HG03103 (cell line): ENCODE measurements around the gene BAG2.

ENCODE experiments used
- ATAC-seq: cut with Tn5 transposase; IDR thresholded peaks from one replicate; pipeline ENCODE4 v1.9.1; 2021; ENCODE audit warnings: low read depth; ENCODE audit not compliant: unreplicated experiment

The BAG2 gene

DNA sequence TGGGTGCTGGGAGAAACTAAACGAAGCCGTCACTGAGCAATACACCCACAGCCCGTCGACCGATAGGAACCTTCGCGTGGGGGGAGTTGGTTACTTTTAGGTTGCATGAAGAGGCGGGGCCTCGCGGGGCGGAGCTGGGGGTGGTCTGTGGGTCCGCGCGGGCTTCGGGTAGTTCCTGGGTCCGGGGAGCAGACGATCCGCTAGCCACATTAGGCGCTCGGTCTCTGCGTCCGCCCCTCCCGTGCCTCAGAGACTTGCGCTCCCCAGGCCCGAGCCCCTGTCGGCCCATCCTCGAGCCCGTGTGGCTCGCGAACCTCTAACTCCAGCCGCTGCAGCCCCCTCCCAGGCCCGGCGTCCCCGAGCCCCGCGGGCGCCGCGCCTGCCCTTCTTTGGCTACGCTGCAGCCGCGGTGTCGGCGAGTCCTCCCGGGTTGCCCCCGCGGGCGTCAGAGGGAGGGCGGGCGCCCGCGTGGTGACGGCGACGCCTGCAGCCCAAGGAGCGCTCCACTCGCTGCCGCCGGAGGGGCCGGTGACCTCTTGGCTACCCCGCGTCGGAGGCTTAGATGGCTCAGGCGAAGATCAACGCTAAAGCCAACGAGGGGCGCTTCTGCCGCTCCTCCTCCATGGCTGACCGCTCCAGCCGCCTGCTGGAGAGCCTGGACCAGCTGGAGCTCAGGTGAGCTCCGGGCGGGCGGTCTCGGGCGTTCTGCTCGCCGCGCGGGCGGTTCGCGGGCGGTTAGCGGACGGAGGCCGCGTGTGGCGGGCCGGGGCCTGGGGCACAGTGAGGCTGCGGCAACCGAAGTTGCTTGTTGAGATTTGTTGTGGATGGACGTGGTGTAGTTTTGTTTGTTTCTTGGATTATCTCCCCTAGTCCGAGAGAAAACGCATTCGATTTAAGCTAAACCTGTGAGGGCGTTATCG, at the start of gene BAG2:
Gene BAG2 (plus strand): TSS at position 191 of the 920 bp plus-strand sequence. CDS start 372 bp downstream, at position 563.
- peak; percentile 87 for ATAC-seq

- no peak for ATAC-seq
Observed at GRCh38 chr6:57123111-57123510, 49.0 kb upstream of the BAG2 start.

GRCh38 chr6:57127763-57128162, 44.4 kb upstream of the BAG2 start:
- no peak for ATAC-seq

DNA sequence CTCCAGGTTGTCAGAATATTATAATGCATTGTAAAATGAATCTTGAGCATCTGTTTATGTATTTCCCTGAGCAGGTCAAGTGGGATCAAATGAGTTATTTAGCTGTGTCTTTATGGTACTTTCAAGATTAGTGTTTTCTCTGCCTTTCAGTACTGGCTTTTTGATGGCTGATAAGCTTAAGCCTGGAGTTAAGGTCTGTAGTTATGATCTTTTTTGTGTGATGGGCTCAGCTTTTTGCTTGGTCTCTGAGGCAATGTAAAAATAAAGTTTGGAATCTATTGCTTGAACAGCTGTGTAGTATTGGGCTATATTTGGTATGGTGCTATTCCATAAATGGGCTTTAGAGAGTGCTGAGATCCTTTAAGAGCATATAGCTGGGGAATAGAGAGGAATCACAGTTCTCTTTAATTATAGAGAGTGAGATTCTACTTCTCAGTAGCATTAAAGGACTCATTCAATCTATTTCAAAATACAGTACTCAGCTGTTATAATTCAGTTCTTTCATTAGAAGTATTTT, 41.4 kb upstream of the BAG2 start:
- ATAC-seq, result no peak

DNA sequence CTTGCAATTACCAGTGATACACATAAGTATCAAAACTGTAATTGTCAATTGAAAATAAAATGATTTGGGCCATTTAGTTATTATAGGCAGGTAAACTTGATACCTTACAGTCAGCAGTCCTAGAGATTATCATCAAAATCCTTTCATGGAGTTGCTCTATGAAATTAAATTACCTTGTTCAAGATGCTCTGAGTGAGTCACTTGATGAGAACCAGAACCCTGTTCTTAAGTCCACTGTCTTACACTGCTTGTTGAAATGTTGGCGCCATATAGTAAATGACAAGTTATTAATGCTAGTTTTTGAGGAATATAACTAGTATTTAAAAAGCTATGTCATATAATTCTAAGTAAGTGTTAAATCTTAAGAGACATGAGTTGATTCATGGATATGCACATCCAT, 37.2 kb upstream of the BAG2 start:
- ATAC-seq, result no peak

DNA sequence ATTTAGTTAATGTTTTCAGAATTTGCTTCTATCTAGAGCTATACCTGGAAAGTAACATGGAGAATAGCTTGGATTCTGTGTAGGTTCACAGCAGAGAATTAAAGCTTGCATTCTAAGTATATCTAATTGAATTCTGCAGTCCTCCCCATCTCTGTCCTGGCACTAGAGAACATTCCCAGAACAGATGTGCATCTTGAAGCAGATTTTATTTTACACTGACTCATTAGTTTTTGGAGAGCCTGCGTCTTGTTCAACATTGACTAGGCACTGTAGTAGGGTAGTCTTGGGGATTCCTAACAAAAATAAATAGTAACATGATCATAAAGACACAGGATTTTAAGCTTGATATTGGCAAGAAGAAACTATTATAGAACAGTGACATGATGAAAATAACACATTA, 36.2 kb upstream of the BAG2 start:
- ATAC-seq, result no peak

DNA sequence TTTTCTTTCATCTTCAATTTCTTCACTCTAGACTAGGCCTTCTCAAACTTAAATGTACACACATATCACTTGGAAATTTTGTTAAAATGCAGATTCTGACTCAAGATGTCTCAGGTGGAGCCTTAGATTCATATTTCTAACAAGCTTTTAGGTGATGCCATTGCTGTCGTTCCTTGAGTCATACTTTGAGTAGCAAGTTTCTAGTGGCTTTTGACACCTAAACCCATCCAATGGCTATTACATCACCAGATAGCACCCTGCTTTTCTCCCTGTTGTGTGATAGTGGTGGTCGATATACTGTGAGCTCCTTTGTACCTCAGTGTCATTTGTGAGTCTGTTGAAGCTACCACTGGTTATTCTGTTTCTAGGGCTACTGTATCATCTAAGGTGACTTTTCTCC, 34.8 kb upstream of the BAG2 start:
- ATAC-seq, result no peak

DNA sequence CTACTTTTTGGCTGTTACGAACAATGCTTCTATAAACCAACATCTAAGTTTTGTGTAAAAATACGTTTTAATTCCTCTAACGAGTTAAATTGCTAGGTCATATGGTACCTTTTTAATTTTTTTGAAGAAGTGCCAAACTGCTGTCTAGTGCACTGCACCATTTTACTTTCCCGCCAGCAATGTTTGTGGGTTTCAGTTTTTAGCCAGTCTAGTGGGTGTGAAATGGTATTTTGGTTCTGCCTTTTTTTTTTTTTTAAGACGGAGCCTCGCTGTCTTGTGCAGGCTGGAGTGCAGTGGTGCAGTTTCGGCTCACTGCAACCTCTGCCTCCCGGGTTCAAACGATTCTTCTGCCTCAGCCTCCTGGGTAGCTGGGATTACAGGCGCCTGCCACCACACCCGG, 34.1 kb upstream of the BAG2 start:
- no peak for ATAC-seq

GRCh38 chr6:57141451-57142177, 30.5 kb upstream of the BAG2 start:
- no peak for ATAC-seq

DNA sequence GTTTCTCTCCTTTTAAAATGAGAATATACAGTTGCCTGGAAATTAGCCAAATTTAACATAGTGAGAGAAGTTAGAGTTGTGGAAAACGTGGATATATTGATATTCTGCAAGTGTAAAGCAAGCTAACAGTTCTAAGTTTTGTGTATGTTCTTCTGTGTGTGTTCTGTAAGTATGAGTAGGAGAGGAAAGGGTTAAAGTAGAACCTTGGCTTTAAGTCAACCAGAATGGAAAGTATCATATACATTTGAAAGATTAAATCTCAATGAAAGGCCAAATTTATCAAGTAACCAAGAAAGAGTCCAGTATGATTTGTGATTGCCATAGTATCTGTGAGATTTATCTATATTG, 30.0 kb upstream of the BAG2 start:
- ATAC-seq, result no peak

GRCh38 chr6:57143690-57144089, 28.4 kb upstream of the BAG2 start:
- no peak for ATAC-seq

DNA sequence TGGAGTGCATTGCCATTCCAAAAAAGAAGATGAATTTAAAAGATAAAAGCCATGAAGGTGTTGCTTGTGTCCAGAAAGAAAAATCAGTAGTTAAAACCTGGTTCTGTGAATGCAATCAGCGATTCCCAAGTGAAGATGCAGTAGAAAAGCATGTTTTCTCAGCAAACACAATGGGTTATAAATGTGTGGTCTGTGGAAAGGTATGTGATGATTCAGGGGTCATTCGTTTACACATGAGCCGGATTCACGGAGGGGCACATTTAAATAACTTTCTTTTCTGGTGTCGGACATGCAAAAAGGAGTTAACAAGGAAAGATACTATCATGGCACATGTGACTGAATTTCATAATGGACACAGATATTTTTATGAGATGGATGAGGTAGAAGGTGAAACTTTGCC, 24.7 kb upstream of the BAG2 start:
- ATAC-seq, result no peak

DNA sequence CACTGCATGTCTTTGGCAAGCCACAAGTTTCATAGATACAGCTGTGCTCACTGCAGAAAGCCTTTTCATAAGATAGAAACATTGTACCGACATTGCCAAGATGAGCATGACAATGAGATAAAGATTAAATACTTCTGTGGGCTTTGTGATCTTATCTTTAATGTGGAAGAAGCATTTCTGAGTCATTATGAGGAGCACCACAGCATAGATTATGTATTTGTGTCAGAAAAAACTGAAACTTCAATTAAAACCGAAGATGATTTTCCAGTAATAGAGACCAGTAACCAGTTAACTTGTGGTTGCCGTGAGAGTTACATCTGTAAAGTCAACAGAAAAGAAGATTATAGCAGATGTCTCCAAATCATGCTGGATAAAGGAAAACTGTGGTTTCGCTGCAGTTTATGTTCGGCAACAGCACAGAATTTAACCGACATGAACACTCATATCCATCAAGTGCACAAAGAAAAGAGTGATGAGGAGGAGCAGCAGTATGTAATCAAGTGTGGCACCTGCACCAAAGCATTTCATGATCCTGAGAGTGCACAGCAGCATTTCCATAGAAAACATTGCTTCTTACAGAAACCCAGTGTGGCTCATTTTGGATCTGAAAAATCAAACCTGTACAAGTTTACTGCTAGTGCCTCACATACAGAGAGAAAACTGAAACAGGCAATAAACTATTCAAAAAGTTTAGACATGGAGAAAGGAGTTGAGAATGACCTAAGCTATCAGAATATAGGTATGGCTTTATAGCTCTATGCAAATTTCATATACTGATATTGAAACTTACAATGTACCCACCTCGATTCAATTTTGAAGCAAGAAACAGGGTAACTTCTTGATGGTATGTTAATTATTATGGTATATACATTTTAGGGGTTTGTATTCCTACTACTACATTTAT, 23.9 kb upstream of the BAG2 start:
- ATAC-seq, result no peak

GRCh38 chr6:57158658-57159057, 13.5 kb upstream of the BAG2 start:
- ATAC-seq, result no peak

- no peak for ATAC-seq
Observed at GRCh38 chr6:57159127-57159526, 13.0 kb upstream of the BAG2 start.

- no peak for ATAC-seq
Observed at GRCh38 chr6:57162028-57162427, 10.1 kb upstream of the BAG2 start.

- ATAC-seq, result no peak
Observed at GRCh38 chr6:57162516-57162915, 9.6 kb upstream of the BAG2 start.

GRCh38 chr6:57163956-57164355, 8.2 kb upstream of the BAG2 start:
- ATAC-seq, result no peak

DNA sequence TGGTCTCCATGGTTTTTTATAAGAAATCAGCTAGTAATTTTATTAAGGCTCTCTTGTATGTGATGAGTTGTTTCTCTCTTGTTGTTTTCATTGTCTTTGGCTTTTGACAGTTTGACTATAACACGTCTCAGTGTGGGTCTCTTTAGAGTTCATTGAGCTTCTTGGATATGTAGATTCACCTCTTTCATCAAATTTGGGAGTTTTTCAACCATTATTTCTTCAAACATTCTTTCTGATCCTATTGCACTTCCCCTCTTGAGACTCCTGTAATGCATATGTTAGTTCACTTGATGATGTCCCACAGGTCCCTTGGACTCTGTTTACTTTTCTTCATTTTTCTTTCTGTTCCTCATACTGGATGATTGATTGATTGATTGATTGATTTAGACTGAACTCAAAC, 7.0 kb upstream of the BAG2 start:
- ATAC-seq, result no peak

DNA sequence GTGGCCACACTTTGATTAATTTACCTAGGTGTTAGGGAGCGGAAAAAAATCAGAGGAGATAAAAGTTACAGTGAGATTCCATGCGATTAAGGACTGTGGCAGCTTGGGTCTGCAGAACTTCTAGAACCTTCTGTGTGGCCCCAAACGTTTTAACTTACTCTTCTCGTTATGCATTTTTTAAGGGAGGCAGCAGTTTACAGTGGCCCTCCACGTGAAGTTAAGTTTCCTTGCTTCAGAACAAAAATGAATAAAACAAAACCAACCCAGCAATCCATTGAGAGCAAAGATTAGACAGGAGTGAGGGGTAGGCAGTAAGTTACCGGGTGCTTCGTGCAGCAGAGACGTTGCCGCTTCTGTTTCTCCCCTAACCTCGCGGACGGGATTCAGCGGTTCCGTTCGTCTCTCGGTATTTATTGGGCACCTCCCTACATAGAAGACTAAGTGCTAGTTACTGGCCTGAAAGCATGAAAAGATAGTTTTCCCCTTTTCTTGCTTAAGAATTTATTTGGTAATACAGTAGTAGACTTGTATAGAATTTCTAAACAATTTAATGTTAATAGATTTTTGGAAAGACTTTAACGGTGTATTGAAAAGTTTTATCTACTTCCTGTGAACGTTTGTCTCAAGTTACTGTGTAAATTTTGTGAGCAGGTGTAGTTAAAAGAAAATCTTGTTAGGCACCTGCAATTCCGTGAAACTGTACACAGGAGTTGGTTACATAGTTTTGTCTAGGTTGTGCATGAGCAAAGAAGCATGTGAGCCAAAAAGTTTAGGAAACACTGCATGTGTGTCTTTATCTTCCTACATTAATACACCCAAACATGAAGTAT, 1.1 kb downstream of the BAG2 start:
- no peak for ATAC-seq
